IPS-18c (cell line): ENCODE measurements around the gene SLC23A1.
"Not testable (repeated sequence)": the region's sequence is repeated elsewhere in the genome, so short reads cannot be mapped to it uniquely, and the experiment has no call there.

Experiments
- H3K4me3 ChIP-seq: 2 replicates; pipeline ENCODE4 v1.7.0; 2013; ENCODE audit warnings: low read depth, mild to moderate bottlenecking, low read length, moderate library complexity; ENCODE audit not compliant: insufficient read depth
- H3K9me3 ChIP-seq: one replicate; pipeline ENCODE4 v1.6.1; 2013; ENCODE audit warnings: mild to moderate bottlenecking, low read length, moderate library complexity; ENCODE audit not compliant: control insufficient read depth, insufficient read depth

The SLC23A1 gene

GRCh38 chr5:139410121-139410992 is 27.3 kb upstream of the SLC23A1 start:
- no peak overlapping the region for H3K4me3 ChIP-seq

GRCh38 chr5:139409116-139409515 is 26.0 kb upstream of the SLC23A1 start:
- H3K4me3 ChIP-seq, H3K9me3 ChIP-seq: not testable (repeated sequence)

More at GRCh38 chr5:139410121-139410992, 27.3 kb upstream of the SLC23A1 start:
- no peaks in the 10 kb centered on the region for H3K9me3 ChIP-seq

GRCh38 chr5:139408191-139408590 is 25.1 kb upstream of the SLC23A1 start:
- H3K4me3 ChIP-seq, result no peak overlapping the region
- no peaks in the 10 kb centered on the region for H3K9me3 ChIP-seq

- H3K4me3 ChIP-seq, result no peak overlapping the region
- H3K9me3 ChIP-seq, result no peaks in the 10 kb centered on the region
These were observed 24.4 kb upstream of the SLC23A1 start for GRCh38 chr5:139407517-139407916.

GRCh38 chr5:139406963-139407362 is 23.9 kb upstream of the SLC23A1 start:
- Histone ChIP-seq H3K9me3 (no peaks in the 10 kb centered on the region), H3K4me3 (no peak overlapping the region)

GRCh38 chr5:139404484-139404840 is 21.4 kb upstream of the SLC23A1 start:
- H3K9me3 ChIP-seq, result no peaks in the 10 kb centered on the region
- peak overlapping the region; percentile 91 for H3K4me3 ChIP-seq

- no peaks in the 10 kb centered on the region for H3K9me3 ChIP-seq
- peak within 1 kb of the TSS; percentile 91 for H3K4me3 ChIP-seq
These were observed 20.8 kb upstream of the SLC23A1 start, which contains the start of gene SPATA24 for GRCh38 chr5:139403787-139404483. Gene SPATA24 (minus strand): TSS chr5:139404089. CDS start chr5:139404060, 29 bp downstream.

- peak overlapping the region; percentile 91; the same call in 1 of the 2 replicates for H3K4me3 ChIP-seq
- no peaks in the 10 kb centered on the region for H3K9me3 ChIP-seq
These were observed 20.3 kb upstream of the SLC23A1 start for GRCh38 chr5:139403418-139403786.

- H3K9me3 ChIP-seq, result no peaks in the 10 kb centered on the region
- H3K4me3 ChIP-seq, result no peak overlapping the region
These were observed 19.6 kb upstream of the SLC23A1 start for GRCh38 chr5:139402561-139403158.

- H3K9me3 ChIP-seq, result no peaks in the 10 kb centered on the region
- no peak overlapping the region for H3K4me3 ChIP-seq
These were observed 18.4 kb upstream of the SLC23A1 start for GRCh38 chr5:139401546-139401945.

- H3K4me3 ChIP-seq, result no peak overlapping the region
- H3K9me3 ChIP-seq, result no peaks in the 10 kb centered on the region
These were observed 16.5 kb upstream of the SLC23A1 start for GRCh38 chr5:139399501-139400121.

GRCh38 chr5:139397921-139398320 is 14.8 kb upstream of the SLC23A1 start:
- Histone ChIP-seq H3K9me3 (no peaks in the 10 kb centered on the region), H3K4me3 (no peak overlapping the region)

GRCh38 chr5:139396691-139397090 is 13.6 kb upstream of the SLC23A1 start:
- Histone ChIP-seq H3K4me3 (no peak overlapping the region), H3K9me3 (no peaks in the 10 kb centered on the region)

- Histone ChIP-seq H3K9me3 (no peaks in the 10 kb centered on the region), H3K4me3 (no peak overlapping the region; the same call in 1 of the 2 replicates)
These were observed 12.9 kb upstream of the SLC23A1 start for GRCh38 chr5:139395844-139396640.

GRCh38 chr5:139394654-139395566 is 11.8 kb upstream of the SLC23A1 start, which contains the start of gene PROB1:
Gene PROB1 (minus strand): TSS chr5:139395104. CDS start chr5:139395081, 23 bp downstream.
- Histone ChIP-seq H3K9me3 (no peaks in the 10 kb centered on the region), H3K4me3 (peak within 1 kb of the TSS; percentile 61)
